GM18511 (cell line): ENCODE measurements around the gene ZBTB7C.

Source experiments
- ATAC-seq: cut with Tn5 transposase; IDR thresholded peaks from one replicate; pipeline ENCODE4 v1.9.1; 2021; ENCODE audit warnings: mild to moderate bottlenecking, moderate library complexity; ENCODE audit not compliant: unreplicated experiment

Gene ZBTB7C

GRCh38 chr18:48219037-48219809 is 190.0 kb downstream of the ZBTB7C start:
- no peak for ATAC-seq

DNA sequence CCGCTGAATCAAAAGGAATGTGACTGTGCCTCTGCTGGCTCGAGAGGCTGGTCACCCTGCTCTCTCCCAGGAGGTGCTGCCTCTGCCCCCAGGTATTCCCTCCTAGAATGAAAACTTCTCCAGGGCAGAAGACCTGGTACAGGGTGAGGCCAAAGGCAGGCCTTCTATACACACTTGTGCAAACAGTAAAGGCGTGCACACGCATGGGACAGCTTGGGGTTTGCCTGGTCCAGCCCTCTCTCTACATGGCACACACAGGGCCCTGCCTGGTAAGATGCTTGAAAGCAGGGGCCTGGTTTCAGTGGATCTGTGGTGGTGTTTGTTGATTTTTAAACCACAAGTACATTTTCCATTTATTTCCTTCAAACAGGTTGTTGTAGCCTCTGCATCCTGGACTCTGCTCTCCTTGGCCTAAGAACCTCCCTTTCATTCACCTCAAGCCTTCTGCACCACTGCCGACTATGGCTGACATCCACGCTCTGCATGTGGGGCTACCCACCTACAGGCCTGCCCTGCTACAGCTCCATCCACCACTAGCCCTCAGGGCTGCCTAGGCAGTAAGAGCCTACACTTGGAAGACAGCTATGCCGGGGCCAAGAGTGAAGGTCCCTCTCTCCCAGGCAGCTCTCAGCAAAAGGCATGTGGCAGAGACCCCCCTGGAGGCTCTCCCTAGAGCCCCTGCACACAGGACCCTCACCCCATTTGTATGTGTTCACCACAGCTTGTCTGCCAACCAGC is 190.7 kb downstream of the ZBTB7C start:
- ATAC-seq: no peak

DNA sequence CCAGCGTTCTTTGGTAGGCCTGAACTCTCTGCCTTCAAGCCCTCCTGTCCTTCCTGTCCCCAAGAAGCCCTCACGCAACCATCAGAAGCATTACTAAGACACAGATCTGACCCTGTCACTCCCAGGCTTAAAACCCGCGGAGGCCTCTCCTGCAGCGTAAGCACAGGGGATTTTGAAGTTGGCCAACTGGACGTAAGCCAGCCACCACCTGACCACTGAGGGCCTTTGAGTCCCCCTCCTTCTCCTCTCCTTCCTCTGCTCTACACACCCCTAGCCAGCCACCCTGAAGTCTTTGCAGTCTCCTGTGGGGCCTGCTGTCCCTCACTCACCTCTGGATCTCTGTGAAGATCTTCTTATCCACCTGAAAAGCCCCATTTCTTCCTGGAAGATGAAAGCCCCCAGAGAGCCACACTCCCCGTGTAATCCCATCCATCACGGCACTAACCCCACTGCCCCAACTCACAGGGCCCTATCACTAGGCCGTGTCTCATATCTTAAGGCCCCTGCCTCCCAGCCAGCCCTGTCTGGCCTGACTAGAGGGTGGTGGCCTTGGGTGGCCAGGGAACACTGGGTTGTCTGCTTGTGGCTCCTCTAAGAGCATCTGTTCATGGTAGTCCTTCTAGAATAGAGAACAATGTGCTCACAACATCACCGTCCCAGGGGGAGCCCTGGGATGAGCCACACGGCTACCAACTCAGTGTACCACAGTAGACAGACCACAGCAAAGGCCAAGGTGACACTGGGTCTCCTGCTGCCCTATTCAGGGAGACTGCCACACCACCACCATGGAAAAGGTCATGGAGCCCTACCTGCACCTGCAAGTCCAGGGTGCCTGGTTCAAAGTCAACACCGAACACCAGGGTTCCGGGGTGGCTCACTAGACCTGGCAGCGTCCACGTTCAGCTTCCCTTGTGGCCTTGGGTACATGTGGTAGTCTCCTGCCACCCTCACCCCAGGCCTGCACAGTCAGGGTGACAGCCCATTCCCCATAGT is 191.6 kb downstream of the ZBTB7C start:
- ATAC-seq: no peak

DNA sequence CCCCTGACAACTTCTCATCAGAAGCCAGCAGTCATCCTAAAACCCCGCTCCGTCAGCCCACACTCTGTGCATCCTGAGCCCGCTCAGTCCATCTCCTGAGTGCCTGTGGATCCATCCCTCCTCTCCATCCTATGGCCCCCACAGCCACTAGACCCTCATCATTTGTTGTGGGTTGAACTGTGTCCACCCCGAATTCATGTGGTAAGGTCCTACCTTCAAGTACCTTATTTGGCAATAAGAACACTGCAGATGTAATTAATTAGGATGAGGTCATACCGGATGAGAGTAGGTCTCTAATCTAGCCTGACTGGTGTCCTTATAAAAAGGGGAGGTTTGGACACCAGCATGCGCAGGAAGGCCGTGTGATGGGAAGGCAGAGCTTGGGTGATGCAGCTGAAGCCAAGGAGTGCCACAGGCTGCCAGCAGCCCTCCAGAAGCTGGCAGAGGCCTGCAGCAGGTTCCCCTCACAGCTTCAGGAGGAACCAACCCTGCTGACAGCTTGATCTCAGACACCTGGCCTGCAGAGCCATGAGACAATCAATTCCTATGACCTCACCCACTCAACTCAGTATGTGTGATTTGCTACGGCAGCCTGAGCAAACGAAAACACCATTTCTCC is 192.4 kb downstream of the ZBTB7C start:
- ATAC-seq: no peak

DNA sequence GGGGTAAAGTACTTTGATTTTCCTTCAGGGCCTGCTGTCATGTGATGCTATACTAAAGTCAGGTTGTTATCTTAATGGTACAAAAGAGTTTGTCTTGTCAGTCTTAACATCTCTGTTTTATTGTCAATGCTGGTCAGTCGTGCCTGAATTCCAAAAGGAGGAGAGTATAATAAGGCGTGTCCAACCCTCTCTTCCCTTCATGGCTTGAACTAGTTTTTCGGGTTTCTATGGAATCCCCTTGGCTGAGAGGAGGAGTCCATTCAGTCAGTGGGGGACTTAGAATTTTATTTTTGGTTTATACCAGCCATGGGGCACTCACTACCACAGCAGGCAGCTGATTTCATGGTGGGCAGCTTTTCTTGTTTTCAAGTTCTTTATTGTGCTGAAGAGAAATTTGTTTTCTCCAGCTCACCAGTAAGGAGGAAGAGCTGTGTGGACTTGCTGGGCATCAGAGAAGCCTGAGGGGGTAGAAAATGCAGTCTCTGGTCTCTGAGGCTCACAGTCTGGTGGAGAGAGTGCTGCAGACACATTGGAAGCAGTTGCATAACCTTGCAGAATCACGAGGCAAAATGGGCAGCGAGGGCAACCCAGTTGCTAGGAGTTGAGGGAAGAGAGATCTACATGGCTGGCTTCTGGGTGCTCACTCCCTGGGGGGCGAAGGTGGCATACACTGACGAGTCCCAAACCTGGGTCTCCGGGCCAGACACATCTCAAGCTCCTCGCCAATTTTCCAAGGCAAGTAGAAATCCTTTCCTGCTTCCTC is 193.1 kb downstream of the ZBTB7C start:
- no peak for ATAC-seq

- ATAC-seq: no peak
Measured at GRCh38 chr18:48213791-48214190, 195.4 kb downstream of the ZBTB7C start.

DNA sequence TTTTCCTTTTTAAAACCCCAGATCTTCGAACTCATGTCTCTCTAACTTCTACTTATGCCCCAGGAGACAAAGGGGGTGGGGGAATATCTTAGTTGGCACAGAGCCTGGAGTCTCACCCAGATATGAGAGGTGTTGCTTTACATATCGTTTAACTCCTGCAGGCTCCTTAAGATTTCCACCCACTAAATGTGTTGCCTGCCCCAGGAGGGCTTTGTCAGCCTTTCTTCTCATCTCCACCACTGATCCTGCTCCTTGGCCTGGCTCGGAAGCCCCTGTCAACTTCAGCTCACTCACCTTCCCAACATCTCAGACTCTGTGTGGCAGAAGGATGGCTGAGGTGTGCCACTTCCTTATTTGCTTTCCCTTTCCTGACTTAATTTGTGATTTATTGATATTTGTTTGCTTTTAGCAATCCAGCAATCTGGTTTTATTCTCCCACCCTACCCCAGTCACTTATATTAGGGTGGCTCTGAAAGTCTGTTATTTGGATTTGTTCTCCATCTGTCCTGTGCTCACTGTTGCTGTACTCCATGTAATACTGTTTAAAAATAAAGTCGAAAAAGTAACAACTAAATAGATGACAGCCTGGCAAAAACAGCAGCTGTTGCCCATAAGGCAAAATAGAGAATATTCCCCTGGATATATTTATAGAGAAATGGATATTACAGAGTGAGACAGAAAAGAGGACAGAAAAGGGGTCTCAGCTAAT is 200.6 kb downstream of the ZBTB7C start:
- no peak for ATAC-seq

DNA sequence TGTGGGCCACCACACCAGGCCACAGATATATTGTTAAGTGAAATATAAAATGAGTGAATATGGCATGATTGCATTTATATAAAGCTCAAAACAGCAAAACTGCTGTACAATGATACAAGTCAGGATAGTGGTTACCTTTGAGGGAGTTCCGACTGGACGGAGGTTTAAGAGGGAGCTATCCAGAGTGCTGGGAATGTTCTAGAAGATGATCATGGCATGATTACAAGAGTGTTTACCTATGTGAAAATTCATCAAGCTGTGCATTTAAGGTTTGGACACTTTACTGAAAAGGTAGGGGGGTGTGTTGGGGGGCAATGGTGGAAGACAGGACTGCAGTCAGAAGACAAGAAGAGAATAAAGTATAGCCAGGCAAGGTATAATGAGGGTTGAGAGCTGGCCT is 201.4 kb downstream of the ZBTB7C start:
- ATAC-seq: no peak

DNA sequence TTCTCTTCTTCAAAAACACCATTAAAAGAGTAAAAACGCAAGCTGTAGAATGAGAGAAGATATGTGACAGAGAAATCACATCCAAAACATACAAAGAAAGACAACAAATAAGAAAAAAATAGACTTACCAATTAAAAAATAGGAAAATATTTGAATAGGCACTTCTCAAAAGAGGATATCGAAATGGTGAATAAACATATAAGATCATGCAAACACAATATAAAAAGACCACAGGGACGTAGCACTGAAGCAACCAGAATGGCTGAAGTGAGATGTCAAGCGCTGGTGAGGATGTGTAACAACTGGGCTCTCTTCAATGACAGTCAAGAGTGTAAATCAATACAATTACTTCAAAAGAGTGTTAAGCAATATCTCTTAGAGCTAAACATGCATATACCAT is 202.3 kb downstream of the ZBTB7C start:
- no peak for ATAC-seq

DNA sequence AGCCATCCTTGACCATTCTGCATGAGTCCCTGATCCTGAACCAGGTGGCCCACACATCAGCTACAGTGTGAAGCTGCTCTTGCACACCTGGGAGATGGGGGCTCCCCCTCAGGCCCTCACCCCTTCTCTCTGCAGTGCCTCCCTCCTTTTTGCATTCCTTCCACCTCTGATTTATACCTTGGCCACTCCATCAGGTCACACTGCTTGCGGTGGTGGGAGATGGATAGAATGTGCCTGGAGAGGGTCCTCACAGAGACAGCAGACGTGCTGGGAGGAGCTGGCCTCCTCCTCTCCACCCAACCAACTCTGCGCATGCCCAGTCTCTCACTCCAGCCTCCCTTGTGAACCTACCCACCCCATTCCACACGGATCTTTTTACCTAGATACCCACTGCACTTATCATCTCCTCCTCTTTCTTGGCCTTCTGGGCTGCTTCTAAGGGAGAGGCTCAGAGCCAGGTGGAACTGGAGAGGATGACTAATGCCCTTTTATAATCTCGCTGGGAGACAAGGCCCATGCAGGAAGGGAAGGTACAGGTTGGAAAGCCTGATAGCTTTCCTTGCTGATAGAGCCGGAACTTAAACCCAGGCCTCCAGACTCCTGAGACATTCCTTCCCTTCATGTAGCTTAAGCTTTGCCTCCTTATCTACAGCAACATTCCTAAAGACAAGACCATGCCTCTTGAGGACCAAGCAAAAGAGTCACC is 205.1 kb downstream of the ZBTB7C start:
- no peak for ATAC-seq

DNA sequence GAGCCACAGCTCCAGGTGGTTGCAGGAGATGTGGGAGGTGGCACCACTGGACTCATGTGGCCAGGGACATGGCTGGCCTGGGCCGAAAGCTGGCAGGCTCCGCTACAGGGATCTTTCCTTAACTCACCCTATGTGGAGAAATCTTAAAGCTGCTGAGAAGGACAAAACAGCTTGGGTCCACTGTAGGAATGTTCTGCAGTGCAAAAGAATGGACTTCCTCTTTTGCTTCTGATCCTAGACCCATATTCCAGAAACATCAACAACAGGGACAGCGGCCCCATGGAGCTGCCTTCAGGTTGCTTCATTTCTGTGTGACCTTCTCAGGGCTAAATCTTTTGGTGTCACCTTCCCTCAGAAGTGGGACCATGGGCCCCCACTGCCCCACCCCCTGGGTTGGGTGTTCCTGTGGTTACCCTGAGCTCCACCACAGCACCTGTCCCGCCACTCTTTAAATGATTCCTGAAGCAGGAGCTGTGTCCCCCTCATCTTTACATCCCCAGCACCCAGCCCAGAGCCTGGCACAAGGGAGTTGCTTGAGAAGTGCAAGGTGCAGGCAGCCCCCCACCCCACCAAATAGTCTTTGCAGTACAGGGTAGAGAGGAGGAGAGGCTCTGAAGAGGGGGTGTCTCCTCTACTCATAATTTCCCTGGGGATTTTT is 205.8 kb downstream of the ZBTB7C start:
- no peak for ATAC-seq

DNA sequence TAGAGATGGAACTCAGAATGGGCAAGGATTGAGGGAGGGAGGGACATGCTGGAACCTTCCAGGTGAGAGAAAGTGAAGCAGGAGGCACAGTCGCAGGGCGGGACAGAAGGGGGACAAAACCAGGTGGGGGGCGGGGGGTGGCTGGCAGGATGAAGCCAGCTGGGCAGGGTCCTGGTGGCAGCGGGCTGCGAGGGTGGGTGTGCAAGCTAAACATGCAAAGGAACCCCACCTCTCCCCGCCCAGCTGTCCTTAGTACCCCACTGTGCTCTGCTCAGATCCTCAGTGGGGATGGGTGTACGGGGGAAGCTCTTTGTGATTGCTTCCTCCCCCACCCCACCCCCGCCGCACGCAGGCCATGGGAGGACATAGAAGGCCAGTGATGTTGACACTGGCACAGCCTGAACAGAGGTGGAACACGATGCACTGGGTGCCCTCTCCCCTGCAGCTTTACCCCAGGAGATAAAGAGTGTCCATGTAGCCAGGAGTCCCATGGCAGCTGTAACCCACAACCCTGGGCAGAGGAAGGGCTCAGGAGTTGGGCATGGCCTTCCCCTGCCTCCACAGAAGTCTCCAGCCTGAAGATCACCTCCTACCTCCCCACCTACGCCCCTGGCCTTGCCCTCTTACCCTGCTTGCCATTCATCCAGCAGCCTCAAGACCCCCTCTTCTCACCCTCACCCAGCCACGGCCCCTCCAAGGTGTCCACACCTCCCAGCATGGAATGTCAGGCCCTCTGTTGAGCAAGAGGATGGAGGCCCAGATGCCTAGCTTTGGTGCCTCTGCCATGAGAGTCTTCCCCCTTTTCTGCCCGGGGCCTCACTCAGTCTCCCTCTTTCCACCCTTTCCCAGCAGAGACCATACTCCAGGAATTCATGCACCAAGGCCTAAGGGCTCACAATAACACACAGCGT is 206.6 kb downstream of the ZBTB7C start:
- no peak for ATAC-seq

DNA sequence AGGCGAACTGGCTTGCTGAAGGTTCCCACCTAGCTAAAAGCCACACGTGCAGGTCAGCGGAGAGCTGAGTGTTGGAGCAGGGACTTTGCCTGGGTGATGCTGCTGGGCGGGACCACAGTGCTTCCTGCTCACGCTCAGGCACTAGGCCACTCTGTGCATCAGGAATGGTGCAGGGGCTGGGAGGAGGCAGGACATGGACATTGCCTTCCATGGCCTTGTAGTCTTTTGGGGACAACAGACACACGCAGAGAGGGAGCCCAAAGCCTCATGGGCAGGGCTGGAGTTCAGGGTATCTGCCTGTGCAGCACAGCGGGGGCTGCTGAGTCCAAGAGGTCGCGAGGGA is 207.2 kb downstream of the ZBTB7C start:
- ATAC-seq: no peak

DNA sequence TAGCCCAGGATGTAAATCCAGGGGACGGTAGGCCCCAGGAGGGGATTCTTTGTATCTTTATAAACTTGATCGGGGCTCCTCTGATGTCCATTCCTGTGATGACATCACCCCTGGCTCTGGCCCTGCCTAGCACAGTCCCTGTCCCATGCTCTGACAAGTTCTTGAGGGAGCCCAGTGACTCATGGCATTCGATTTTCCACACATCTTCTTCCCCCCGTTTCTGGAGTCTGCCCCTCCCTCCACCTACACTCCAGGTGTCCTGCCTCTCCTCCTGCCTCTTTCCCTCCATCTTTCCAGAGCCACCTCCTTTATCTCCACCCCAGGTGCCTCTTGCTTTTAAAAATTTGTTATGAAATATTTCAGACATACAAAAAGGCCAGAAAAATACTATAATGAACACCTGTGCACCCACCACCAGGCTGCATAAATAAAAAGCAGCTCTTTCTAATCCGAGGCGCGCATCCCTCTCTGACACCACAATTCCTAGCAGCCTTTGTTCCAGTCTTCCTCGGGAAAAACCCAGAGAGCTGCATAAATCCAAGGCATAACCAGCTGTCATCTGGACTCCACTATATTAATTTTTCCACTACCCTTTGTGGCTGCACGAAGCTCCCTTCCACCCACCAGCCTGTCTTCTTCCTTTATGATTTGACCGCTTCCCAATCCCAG is 207.7 kb downstream of the ZBTB7C start:
- ATAC-seq: no peak

GRCh38 chr18:48200631-48201336 is 208.4 kb downstream of the ZBTB7C start:
- no peak for ATAC-seq

- no peak for ATAC-seq
Measured at GRCh38 chr18:48199399-48199798, 209.8 kb downstream of the ZBTB7C start.
